ENCODE results near the gene BEGAIN. TPM values are rescaled to one million over a fixed set of nuclear protein-coding genes. Genes with fewer than 3 reads are reported as not detected.

BEGAIN gene
- total RNA-seq, 4 donors from 2014 or later: 0.22 to 1.3 (median 0.50) TPM; not detected in 1

DNA sequence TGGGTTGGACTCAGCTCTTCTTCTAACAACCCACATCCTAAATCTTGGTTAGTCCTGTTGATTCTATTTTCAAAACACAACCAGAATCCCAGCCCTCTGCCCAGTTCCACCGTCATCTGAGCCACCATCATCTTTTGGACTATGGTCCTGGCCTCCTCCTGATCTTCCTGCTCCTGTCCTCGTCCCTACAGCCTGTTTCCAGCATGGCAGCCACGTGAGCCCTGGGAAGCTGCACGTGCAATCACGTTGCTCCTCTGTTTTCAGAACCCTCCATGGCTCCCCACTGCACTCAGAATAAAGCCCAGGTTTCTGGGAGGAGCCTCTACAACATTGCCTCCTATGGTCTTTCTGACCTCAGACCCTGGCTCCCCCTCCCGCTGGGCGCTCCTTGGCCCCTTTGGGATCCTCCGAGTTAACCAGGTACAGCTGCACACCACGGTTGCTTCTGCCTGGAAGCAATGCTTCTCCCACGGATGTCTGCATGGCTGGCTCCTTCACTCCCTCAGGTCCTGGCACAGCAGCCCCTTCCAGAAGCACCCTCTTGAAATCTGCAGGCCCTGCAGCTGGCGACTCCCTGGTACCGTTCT lies 44.5 kb downstream of the BEGAIN start:
- TF ChIP-seq, protein P1, sequence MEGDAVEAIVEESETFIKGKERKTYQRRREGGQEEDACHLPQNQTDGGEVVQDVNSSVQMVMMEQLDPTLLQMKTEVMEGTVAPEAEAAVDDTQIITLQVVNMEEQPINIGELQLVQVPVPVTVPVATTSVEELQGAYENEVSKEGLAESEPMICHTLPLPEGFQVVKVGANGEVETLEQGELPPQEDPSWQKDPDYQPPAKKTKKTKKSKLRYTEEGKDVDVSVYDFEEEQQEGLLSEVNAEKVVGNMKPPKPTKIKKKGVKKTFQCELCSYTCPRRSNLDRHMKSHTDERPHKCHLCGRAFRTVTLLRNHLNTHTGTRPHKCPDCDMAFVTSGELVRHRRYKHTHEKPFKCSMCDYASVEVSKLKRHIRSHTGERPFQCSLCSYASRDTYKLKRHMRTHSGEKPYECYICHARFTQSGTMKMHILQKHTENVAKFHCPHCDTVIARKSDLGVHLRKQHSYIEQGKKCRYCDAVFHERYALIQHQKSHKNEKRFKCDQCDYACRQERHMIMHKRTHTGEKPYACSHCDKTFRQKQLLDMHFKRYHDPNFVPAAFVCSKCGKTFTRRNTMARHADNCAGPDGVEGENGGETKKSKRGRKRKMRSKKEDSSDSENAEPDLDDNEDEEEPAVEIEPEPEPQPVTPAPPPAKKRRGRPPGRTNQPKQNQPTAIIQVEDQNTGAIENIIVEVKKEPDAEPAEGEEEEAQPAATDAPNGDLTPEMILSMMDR (IDR thresholded peaks at IDR 0.05): no peak
- TF ChIP-seq POLR2A (IDR thresholded peaks at IDR 0.05): no peak
- Histone ChIP-seq H3K27me3 (no peaks in the 10 kb centered on the region), H3K9me3 (no peaks in the 10 kb centered on the region), H3K4me1 (peaks cover 0 to 9% of the 10 kb centered on the region in 2 donors), H3K27ac (no peak overlapping the region), H3K36me3 (no peaks in the 10 kb centered on the region), H3K4me3 (replicated peaks in 1 of 3) (no peak overlapping the region)
- no peak for DNase-seq
- intact Hi-C loops (cut with DNase I): loop anchor here (10.0 kb wide), 1 partner anchor 858 kb away; the partner anchor contains the start of gene CYP46A1
- 82 to 85% methylated on average over 12 of the region's 12 CpGs for WGBS, 2 donors

DNA sequence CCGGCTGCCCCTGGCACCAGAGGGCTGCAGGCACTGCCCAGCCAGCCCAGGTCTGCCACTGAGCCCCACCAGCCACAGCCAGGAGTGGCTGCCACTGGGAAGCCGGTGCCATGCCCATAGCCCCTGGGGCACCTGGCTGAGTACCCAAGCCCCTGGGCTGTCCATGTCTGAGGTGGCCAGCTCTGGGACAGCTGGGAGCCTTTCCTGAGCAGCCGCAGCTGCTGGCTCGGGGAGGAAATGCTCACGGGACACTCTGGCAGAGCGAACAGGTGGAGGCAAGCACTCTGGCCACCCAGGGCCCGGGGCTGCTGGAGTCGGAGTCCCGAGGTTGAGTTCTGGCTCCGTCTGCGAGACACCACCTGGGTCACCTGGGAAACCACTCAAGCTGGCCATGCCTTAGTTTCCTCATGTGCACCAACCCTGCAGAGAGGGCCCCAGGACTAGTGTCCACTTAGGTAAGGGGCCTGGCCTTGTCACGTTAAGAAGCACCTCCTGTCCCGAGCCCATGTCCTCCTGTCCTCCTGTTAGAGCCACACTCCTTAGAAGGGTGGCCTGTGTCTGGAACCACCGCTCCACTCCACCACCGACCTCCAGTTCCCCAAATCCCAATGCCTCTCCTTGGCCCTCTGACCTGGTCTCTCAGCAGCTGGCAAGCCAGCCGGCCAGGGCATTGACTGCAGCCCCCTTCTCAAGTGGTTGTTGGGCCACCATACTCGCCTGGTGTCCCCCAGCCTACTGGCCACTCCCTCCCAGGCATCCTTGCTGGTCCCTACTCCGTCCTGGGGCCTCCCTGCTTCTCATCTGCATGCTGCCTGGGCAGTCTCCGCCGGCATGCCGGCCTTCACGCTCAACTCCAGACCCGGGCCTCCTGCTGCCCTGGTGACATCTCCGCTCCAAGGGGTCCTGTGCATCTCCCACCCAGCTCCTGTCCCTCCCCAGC lies 45.3 kb downstream of the BEGAIN start:
- DNase-seq: no peak
- intact Hi-C loops (cut with DNase I): loop anchor here (10.0 kb wide), 1 partner anchor 857 kb away; the partner anchor contains the start of gene CYP46A1
- Histone ChIP-seq H3K27ac (no peak overlapping the region), H3K4me3 (replicated peaks in 1 of 3) (no peak overlapping the region), H3K36me3 (no peaks in the 10 kb centered on the region), H3K4me1 (peaks cover 0 to 1% of the 10 kb centered on the region in 2 donors), H3K27me3 (no peaks in the 10 kb centered on the region), H3K9me3 (no peaks in the 10 kb centered on the region)
- TF ChIP-seq, protein P1 (IDR thresholded peaks at IDR 0.05): no peak
- TF ChIP-seq POLR2A (IDR thresholded peaks at IDR 0.05): no peak
- WGBS, 2 donors: 90 to 92% methylated on average over 14 to 16 of the region's 24 CpGs

DNA sequence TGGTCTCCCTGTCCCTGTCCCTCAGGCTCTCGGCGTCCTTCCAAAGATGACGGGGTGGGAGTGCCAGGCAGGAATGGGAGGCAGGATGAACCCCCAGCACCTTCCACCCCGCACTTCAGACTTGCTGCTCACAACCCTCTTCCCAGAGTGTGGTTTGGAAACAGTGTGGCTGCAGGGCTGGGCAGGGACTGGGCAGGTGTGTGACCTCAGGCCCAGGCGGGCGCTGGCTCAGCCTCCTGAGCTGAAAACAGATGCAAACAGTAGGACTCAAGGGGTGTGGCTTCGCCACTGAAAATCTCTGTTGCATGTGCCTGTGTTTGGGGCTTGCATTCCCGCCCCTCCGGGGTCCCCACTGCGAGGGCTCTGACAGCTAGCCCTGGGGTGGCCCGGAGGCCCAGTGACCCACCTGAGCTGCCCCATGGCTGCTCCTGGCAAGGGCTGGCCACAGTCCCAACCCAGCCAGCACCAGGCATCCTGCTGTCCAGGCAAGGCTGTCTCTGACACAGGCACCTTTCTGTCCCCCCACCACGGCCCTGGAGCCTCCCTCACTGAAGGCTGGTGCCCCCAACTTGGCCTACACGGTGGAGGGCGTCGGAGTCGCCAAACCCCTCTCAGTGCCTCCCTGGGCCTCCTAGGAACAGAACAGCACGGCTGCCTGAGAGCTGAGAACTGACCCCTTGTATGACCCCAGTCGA lies 46.1 kb downstream of the BEGAIN start:
- Histone ChIP-seq H3K4me3 (replicated peaks in 1 of 3) (no peak overlapping the region), H3K27me3 (no peaks in the 10 kb centered on the region), H3K4me1 (no peaks in the 10 kb centered on the region), H3K27ac (no peak overlapping the region), H3K9me3 (no peaks in the 10 kb centered on the region), H3K36me3 (no peaks in the 10 kb centered on the region)
- no peak for TF ChIP-seq POLR2A (IDR thresholded peaks at IDR 0.05)
- TF ChIP-seq, protein P1 (IDR thresholded peaks at IDR 0.05): no peak
- WGBS, 2 donors: 91 to 93% methylated on average over 10 to 12 of the region's 18 CpGs
- no peak for DNase-seq
- intact Hi-C loops (cut with DNase I): loop anchor here (10.0 kb wide), 1 partner anchor 856 kb away; the partner anchor contains the start of gene CYP46A1

DNA sequence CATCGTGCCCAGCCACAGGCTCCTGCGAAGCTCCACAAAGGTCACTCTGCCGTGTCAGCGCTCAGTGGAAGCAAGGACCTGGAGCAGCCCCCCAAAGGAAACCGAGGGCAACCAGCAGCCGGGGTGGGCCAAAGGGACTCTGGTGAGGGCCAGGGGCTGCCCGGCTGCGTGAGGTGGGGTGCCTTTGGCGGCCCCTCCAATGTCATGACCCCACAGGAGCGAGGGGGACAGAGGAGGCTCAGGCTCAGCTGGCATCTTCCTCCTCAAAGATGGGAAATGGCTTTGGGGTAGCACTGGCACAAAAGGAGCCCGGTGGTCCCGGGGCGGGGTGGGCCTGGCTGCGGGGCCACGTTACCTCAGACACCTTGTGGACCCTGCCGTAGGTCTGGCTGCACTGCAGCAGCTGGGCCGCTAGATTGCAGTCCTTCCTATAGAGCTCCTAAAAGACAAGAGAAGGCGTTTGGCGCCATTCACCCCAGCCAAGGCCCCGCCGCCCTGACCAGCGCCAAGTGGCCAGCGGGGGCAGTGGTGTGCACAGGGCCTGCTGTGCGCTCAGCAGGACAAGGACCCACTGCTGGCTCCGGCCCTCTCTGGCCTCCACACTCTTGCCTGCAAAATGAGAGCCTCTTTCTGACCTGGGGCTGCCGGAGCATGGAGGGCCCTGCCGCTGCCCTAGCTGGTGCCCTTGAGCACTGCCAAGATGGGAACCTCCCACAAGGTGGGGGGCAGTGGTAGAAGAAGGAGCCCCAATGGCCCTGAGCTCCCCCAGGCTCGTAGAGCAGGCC lies 46.9 kb downstream of the BEGAIN start:
- Histone ChIP-seq H3K27me3 (no peaks in the 10 kb centered on the region), H3K4me3 (replicated peaks in 1 of 3) (no peak overlapping the region), H3K4me1 (no peaks in the 10 kb centered on the region), H3K9me3 (no peaks in the 10 kb centered on the region), H3K27ac (no peak overlapping the region), H3K36me3 (no peaks in the 10 kb centered on the region)
- TF ChIP-seq, protein P1 (IDR thresholded peaks at IDR 0.05): peak in 1 of 6 experiments; percentile 10
- TF ChIP-seq POLR2A (IDR thresholded peaks at IDR 0.05): no peak
- intact Hi-C loops (cut with DNase I): loop anchor here (10.0 kb wide), 1 partner anchor 856 kb away; the partner anchor contains the start of gene CYP46A1
- DNase-seq: no peak
- 75 to 85% methylated on average over 7 to 21 of the region's 28 CpGs for WGBS, 2 donors

Measured in thyroid gland (tissue), 4 donors.